HG03135 (cell line): ENCODE data around the gene ZNF579.
"Not testable (repeated sequence)": the region's sequence is repeated elsewhere in the genome, so short reads cannot be mapped to it uniquely, and the experiment has no call there.

Experiments used
- ATAC-seq: cut with Tn5 transposase; IDR thresholded peaks from one replicate; pipeline ENCODE4 v1.9.1; 2021; ENCODE audit warnings: mild to moderate bottlenecking, moderate library complexity; ENCODE audit not compliant: unreplicated experiment

ZNF579 gene

DNA sequence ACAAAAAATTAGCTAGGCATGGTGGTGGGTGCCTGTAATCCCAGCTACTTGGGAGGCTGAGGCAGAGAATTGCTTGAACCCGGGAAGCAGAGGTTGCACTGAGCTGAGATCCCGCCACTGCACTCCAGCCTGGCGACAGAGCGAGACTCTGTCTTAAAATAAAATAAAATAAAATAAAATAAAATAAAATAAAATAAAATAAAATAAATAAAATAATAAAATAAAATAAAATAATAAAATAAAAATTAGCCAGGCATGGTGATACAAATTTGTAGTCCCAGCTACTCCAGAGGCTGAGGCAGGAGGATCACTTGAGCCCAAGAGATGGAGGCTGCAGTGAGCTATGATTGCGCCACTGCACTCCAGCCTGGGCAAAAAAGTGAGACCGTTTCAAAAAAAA lies 6.7 kb downstream of the ZNF579 start:
- not testable (repeated sequence) for ATAC-seq

DNA sequence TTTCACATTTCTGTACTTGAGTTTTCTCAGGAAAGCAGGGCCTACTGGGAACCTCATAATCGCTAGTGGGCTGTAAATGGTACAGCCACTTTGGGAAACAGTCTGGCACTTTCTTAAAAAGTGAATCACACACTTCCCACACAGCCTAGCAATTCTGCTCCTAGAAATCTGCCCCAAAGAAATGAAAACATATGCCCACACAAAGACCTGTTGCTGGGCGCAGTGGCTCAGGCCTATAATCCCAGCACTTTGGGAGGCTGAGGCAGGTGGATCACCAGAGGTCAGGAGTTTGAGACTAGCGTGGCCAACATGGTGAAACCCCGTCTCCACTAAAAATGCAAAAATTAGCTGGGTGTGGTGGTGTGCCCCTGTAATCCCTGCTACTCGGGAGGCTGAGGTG lies 11.2 kb downstream of the ZNF579 start:
- ATAC-seq, result not testable (repeated sequence)

- ATAC-seq, result no peak
Observed at GRCh38 chr19:55567708-55568328, 12.8 kb downstream of the ZNF579 start.

GRCh38 chr19:55566823-55567222 lies 13.8 kb downstream of the ZNF579 start:
- no peak for ATAC-seq

GRCh38 chr19:55563261-55563690 lies 17.4 kb downstream of the ZNF579 start:
- ATAC-seq, result no peak

GRCh38 chr19:55559684-55560083 lies 21.0 kb downstream of the ZNF579 start:
- no peak for ATAC-seq

DNA sequence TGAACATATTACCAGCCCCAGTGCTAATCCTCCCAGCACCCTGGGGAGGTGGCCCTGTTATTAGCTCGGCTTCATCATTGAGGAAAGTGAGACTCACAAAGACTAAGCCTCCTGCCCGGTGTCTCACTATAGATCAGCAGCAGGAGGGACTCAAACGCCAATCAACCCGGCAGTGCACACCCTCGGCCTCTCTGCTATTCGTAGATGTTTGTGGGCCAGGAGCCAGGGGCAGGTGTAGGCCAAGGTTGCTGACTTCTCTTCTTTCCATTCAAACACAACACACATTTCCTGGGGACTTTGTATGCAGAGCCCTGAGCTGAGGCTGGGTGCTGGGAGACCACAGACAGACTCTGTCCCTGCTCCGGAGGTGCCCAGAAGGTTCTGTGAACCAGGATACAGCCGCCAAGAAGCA lies 25.9 kb downstream of the ZNF579 start:
- no peak for ATAC-seq

DNA sequence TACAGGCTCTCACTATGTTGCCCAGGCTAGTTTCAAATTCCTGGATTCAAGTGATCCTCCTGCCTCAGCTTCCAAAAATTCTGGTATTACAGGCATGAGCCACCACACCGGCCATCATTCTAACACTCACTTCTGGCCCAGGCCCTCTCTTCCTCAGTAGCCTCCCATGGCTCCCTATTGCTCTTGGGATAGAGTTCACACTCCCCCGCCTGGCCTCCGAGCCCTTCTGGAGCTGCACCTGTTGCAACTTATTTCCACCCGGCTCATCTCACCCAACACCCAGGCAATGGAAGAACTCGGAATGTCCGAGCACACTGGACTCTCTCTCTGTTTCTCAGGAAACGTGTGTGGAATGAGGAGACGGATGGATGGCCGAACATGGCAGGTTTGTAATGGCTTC lies 26.3 kb downstream of the ZNF579 start:
- ATAC-seq, result no peak

DNA sequence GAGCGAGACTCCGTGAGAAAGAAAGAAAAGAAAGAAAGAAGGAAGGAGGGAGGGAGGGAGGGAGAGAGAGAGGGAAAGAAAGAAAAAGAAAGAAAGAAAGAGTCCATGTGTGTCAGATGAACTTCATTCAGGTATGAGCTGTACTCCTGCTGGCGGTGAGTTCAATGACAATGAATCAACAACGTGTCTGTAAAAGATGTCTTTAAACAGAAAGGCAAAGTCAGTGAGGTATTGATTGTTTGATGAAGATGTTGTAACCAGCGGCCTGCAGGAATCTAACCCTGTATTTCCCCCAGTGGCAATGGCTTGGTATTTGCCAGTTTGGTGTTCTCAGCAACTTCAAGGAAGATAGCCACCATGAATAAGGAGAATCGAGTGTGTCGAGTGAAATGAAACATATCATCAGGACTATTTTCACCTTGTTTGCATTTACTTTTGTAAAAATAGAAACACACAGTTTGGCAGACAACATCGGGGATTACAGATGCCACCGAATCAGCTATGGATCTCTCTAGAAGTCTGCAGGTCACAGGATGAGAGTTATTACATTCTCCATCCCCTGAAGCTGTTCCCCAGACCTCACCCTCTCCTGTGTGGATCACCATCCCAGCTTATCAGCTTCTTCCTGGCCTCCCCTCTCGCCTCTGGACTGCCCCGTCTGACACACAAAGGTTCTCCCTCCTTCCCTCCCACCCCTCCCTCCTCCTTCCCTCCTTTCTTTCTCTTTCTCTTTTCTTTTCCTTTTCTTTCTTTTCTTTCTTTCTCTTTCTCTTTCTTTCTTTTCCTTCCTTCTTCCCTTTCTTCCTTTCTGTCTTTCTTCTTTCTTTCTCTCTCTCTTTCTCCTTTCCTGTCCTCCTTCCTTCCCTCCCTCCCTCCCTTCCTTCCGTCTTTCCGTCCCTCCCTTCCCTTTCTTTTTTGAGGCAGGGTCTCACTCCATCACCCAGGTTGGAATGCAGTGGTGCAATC lies 27.1 kb downstream of the ZNF579 start:
- no peak for ATAC-seq

DNA sequence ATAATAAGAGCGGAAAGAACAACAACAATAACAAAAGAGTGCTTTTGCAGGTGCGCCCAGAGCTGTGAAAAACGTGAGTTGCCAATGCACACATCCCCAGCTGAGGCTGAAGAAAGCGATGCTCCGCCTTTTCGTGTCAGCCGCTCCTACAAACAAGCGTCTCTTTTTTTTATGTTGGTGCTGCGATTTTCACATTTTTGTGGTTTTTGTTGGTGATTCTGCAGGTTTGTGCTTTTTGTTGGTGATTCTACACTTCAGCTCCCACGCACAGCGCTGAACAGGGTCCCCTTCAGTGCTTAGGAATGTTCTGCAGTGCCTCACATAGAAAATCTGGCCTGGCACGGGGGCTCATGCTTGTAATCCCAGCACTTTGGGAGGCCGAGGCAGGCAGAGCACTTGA lies 28.0 kb downstream of the ZNF579 start:
- no peak for ATAC-seq

DNA sequence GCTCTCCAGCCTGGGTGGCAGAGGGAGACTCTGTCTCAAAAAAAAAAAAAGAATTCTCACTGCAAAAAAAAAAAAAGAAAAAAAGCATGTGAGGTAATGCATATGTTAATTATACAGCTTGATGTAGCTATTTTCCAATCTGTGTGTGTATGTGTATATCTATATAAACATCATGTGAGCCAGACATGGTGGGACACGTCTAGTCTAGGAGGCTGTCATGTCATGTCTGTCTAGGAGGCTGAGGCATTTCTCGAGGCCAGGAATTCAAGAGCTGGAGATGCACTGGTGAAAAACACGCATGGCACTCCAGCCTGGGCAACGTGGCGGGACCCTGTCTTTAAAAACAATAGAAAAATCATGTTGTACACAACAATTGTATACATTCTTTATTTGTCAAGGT lies 28.4 kb downstream of the ZNF579 start:
- no peak for ATAC-seq

- ATAC-seq, result no peak
Observed at GRCh38 chr19:55550321-55550650, 30.4 kb downstream of the ZNF579 start.

GRCh38 chr19:55549500-55550320 lies 30.9 kb downstream of the ZNF579 start:
- ATAC-seq, result no peak

GRCh38 chr19:55546822-55547614 lies 33.6 kb downstream of the ZNF579 start:
- ATAC-seq, result no peak

DNA sequence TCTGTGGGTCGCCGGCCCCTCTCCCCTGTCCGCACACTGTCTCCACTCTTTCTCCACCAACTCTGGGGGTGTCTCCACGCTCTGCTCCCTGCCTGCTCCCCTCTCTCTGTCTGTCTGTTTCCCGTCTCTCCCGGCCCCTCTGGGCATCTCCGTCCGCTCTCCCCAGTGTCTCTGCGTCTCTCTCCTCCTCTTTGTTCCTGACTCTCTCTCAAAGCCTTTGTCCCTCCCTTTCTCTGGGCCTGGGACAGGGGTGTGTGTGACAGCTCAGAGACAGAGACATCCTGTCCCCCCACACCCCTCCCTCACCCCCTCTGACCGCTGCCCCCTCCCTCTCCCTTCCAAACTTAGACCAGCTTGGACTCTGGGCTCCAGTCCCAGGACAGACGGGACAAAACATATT lies 34.6 kb downstream of the ZNF579 start:
- no peak for ATAC-seq

DNA sequence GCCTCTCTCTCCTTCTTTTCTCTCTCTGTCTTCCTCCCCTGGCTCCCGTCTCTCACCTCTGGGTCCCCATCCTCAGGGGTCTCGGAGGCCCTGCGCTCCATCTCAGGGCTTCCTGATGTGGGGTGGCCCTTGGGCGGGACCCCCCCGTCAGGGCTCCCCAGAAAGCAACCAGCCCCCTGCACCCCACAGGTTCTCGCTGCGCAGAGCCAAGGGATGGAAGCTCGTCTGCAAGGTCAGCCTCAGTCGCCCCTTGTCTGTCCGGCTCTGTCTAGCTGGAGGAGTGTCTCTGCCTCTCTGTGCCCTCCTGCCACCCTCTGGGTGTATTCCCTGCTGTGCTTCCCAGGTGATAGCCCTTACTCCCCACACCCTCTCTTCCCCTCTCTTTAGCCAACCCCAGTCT lies 35.2 kb downstream of the ZNF579 start, which contains the start of gene SBK3:
Gene SBK3 (minus strand): TSS at position 101 of the 400 bp plus-strand sequence. CDS start 0 bp downstream, at position 101.
- ATAC-seq, result no peak

GRCh38 chr19:55544776-55545439 lies 35.7 kb downstream of the ZNF579 start:
- no peak for ATAC-seq

- no peak for ATAC-seq
Observed at GRCh38 chr19:55544014-55544413, 36.6 kb downstream of the ZNF579 start.

- no peak for ATAC-seq
Observed at GRCh38 chr19:55543567-55543966, 37.1 kb downstream of the ZNF579 start.

DNA sequence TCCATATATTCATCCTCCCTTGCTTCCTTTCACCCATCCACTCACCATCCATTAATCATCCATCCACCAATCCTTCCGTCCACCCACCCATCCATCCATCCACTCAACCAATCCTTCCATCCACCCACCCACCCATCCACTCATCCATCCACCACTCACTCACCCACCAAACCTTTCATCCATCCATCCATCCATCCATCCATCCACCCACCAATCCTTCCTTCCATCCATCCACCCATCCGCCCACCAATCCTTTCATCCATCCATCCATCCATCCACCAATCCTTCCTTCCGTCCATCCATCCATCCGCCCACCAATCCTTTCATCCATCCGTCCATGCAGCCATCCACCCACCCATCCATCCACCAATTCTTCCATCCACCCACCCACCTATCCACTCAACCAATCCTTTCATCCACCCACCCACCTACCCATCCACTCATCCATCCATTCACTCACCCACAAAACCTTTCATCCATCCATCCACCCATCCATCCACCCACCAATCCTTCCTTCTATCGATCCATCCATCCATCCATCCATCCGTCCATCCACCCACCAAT lies 38.3 kb downstream of the ZNF579 start:
- ATAC-seq, result no peak
